ENCODE data around the gene COG5. TPM values are rescaled to one million over a fixed set of nuclear protein-coding genes. Genes with fewer than 3 reads are reported as not detected.

The COG5 gene
- total RNA-seq, 1 donor from 2014 or later: 55.2 TPM

- no peaks in the 10 kb centered on the region for H3K4me1 ChIP-seq
- H3K36me3 ChIP-seq: no peaks in the 10 kb centered on the region
- no peak for DNase-seq (ENCODE audit: extremely low spot score in 2 of 2)
- no peak overlapping the region for H3K4me3 ChIP-seq
- intact Hi-C loops (cut with DNase I): no loop called here
- TF ChIP-seq POLR2AphosphoS5 (IDR thresholded peaks at IDR 0.05; ENCODE audit: insufficient read depth in 1 of 2, low read depth in 1 of 2): no peak
- no peak for TF ChIP-seq POLR2A (IDR thresholded peaks at IDR 0.05)
- TF ChIP-seq CTCF (IDR thresholded peaks at IDR 0.05): no peak
- no peaks in the 10 kb centered on the region for H3K27me3 ChIP-seq
- no peaks in the 10 kb centered on the region for H3K9me3 ChIP-seq
- H3K27ac ChIP-seq: no peak overlapping the region
Measured at GRCh38 chr7:107304636-107305035, 259.1 kb downstream of the COG5 start.

GRCh38 chr7:107304063-107304462, 259.7 kb downstream of the COG5 start:
- H3K9me3 ChIP-seq: no peaks in the 10 kb centered on the region
- intact Hi-C loops (cut with DNase I): no loop called here
- H3K4me3 ChIP-seq: no peak overlapping the region
- H3K4me1 ChIP-seq: no peaks in the 10 kb centered on the region
- H3K36me3 ChIP-seq: no peaks in the 10 kb centered on the region
- H3K27me3 ChIP-seq: no peaks in the 10 kb centered on the region
- no peak for DNase-seq (ENCODE audit: extremely low spot score in 2 of 2)
- no peak for TF ChIP-seq POLR2A (IDR thresholded peaks at IDR 0.05)
- TF ChIP-seq CTCF (IDR thresholded peaks at IDR 0.05): no peak
- TF ChIP-seq POLR2AphosphoS5 (IDR thresholded peaks at IDR 0.05; ENCODE audit: insufficient read depth in 1 of 2, low read depth in 1 of 2): no peak
- H3K27ac ChIP-seq: no peak overlapping the region

- Histone ChIP-seq H3K36me3 (no peaks in the 10 kb centered on the region), H3K9me3 (no peaks in the 10 kb centered on the region), H3K4me3 (no peak overlapping the region), H3K27me3 (no peaks in the 10 kb centered on the region), H3K27ac (no peak overlapping the region), H3K4me1 (no peaks in the 10 kb centered on the region)
- intact Hi-C loops (cut with DNase I): no loop called here
- no peak for DNase-seq (ENCODE audit: extremely low spot score in 2 of 2)
- TF ChIP-seq CTCF (IDR thresholded peaks at IDR 0.05) (no peak), POLR2A (IDR thresholded peaks at IDR 0.05) (no peak), POLR2AphosphoS5 (IDR thresholded peaks at IDR 0.05; ENCODE audit: insufficient read depth in 1 of 2, low read depth in 1 of 2) (no peak)
Measured at GRCh38 chr7:107302250-107302847, 261.4 kb downstream of the COG5 start.

GRCh38 chr7:107294182-107294581, 269.5 kb downstream of the COG5 start:
- Histone ChIP-seq H3K27ac (no peak overlapping the region), H3K27me3 (no peaks in the 10 kb centered on the region), H3K4me1 (no peaks in the 10 kb centered on the region), H3K9me3 (no peaks in the 10 kb centered on the region), H3K4me3 (no peak overlapping the region), H3K36me3 (peaks cover 0 to 7% of the 10 kb centered on the region in 2 donors)
- intact Hi-C loops (cut with DNase I): no loop called here
- no peak for TF ChIP-seq POLR2AphosphoS5 (IDR thresholded peaks at IDR 0.05; ENCODE audit: insufficient read depth in 1 of 2, low read depth in 1 of 2)
- TF ChIP-seq CTCF (IDR thresholded peaks at IDR 0.05): no peak
- DNase-seq (ENCODE audit: extremely low spot score in 2 of 2): no peak

- TF ChIP-seq POLR2AphosphoS5 (IDR thresholded peaks at IDR 0.05; ENCODE audit: insufficient read depth in 1 of 2, low read depth in 1 of 2) (no peak), POLR2A (IDR thresholded peaks at IDR 0.05) (no peak), CTCF (IDR thresholded peaks at IDR 0.05) (no peak)
- intact Hi-C loops (cut with DNase I): no loop called here
- Histone ChIP-seq H3K27me3 (no peaks in the 10 kb centered on the region), H3K36me3 (peaks cover 0 to 7% of the 10 kb centered on the region in 2 donors), H3K4me1 (no peaks in the 10 kb centered on the region), H3K27ac (no peak overlapping the region), H3K9me3 (no peaks in the 10 kb centered on the region), H3K4me3 (no peak overlapping the region)
- DNase-seq (ENCODE audit: extremely low spot score in 2 of 2): no peak
Measured at GRCh38 chr7:107292591-107292990, 271.1 kb downstream of the COG5 start.
